AG08396 (cell line): Measurements from ENCODE around the gene GINS3.
"Not testable (repeated sequence)": the region's sequence is repeated elsewhere in the genome, so short reads cannot be mapped to it uniquely, and the experiment has no call there.

ENCODE experiments used
- DNase-seq: peaks from one replicate; pipeline ENCODE4 v3.0.0; 2012; ENCODE audit warnings: low spot score, mixed read lengths

Gene GINS3

GRCh38 chr16:58393138-58393504 lies 850 bp downstream of the GINS3 start:
- DNase-seq = peak; percentile 16

DNA sequence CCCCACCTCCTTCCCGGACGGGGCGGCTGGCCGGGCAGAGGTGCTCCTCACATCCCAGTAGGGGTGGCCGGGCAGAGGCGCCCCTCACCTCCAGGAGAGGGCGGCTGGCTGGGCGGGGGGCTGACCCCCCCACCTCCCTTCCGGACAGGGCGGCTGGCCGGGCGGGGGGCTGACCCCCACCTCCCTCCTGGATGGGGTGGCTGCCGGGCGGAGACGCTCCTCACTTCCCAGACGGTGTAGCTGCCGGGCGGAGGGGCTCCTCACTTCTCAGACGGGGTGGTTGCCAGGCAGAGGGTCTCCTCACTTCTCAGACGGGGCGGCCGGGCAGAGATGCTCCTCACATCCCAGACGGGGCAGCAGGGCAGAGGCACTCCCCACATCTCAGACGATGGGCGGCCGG lies 4.6 kb downstream of the GINS3 start:
- DNase-seq = not testable (repeated sequence)

GRCh38 chr16:58399718-58400633 lies 7.7 kb downstream of the GINS3 start:
- no peak for DNase-seq

- DNase-seq = not testable (repeated sequence)
Observed at GRCh38 chr16:58401305-58401704, 9.0 kb downstream of the GINS3 start.

GRCh38 chr16:58402796-58403195 lies 10.5 kb downstream of the GINS3 start:
- no peak for DNase-seq

DNA sequence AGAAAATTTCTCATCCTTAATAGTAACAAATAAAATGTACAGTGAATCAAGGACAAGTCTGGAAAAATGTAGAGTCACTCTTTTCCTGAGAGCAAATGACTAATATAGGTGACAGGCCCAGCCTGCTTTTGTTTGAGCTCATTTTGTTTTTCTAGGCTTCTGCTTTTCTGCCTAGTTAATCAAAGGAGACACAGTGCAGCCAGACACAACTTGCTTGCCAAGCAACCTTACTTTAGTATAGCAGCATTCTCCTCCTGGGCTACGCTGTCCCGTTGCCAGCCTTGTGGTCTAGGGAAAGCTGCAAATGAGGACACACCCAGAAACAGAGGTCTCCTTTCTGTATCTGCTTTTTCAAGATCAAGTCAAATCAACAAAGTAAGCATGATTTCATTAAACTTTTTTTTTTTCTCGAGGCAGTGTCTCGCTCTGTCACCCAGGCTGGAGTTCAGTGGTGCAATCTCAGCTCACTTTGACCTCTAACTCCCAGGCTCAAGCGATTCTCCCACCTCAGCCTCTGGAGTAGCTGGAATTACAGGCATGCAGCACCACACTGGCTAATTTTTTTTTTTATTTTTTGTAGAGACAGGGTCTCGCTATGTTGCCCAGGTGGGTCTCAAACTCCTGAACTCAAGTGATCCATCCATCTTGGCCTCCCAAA lies 17.2 kb downstream of the GINS3 start:
- DNase-seq = peak; percentile 19

DNA sequence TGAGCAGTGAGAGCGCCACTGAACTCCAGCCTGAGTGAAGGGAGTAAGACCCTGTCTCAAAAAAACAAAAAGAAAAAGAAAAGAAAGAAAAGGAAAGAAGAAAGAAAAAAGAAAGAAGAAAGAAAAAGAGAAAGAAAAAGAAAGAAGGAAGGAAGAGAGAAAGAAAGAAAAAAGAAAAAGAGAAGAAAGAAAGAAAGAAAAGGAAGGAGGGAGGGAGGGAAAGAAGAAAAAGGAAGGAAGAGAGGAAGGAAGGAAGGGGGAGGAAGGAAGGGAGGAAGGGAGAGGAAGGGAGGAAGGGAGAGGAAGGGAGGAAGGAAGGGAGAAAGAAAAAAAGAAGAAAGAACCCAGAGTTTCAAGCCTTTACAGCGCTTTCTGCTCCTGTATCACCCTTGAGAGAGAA lies 19.1 kb downstream of the GINS3 start:
- DNase-seq = no peak

- DNase-seq = no peak
Observed at GRCh38 chr16:58411736-58412614, 19.7 kb downstream of the GINS3 start.

GRCh38 chr16:58412615-58412970 lies 20.3 kb downstream of the GINS3 start:
- DNase-seq = not testable (repeated sequence)

GRCh38 chr16:58413359-58413758 lies 21.1 kb downstream of the GINS3 start:
- no peak for DNase-seq

DNA sequence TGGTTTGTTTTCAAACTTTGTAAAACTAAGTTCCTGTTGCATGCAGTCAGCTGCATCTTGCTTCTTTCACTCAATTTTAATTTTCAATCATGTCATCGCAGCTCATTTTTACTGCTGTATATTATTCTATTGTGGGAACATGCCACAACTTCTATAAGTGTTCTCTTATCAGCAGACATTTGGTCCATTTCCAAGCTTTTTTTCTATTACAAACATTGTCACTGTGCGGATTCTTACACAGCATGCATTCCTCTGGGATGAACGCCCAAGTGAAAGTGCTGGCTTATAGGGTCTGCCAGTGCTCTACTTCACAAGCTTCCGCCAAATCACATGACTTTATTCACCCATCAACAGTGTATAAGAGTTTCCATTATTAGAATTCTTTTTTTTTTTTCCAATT lies 22.7 kb downstream of the GINS3 start:
- DNase-seq = no peak

- DNase-seq = not testable (repeated sequence)
Observed at GRCh38 chr16:58415961-58416360, 23.7 kb downstream of the GINS3 start.

- no peak for DNase-seq
Observed at GRCh38 chr16:58417035-58417434, 24.8 kb downstream of the GINS3 start.

DNA sequence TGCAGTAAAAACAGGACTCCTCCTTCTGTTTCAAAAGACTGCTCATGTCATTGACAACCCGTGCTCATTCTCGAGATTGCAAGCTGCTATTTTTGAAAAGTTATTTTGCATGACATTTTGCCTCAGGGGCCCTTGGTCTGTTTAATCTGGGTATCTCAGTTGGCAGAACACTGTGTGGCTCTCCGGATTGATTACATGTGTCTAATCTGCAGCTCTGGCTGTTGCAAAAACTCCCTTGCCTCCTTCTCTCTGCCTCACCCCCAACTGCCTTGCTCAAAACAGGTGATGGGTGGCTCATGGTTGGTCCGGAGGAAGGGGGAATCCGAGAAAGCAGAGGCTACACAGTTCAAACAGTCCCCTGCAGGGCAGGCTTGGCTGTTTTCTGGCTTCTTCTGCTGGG lies 25.3 kb downstream of the GINS3 start:
- no peak for DNase-seq

- no peak for DNase-seq
Observed at GRCh38 chr16:58418026-58418425, 25.8 kb downstream of the GINS3 start.

DNA sequence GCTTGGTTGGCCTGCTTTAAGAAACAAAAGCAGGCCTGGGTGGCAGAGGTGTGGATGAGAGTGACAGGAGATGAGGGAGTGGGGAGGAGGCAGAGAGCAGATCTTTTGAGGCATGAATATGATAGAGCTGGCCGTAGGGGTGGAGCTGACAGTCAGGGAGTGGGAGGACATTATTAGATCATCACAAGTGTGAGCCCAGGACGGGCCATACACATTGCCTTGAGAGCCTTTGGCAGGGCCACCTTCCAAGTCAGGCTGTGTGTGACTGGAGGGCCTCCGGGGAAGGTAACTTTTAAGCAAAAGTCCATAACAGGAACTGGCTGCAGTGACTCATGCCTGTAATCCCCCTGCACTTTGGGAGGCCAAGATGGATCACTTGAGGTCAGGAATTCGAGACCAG lies 26.3 kb downstream of the GINS3 start:
- peak; percentile 22 for DNase-seq

GRCh38 chr16:58419241-58419990 lies 27.1 kb downstream of the GINS3 start:
- no peak for DNase-seq

- no peak for DNase-seq
Observed at GRCh38 chr16:58421059-58421458, 28.8 kb downstream of the GINS3 start.

DNA sequence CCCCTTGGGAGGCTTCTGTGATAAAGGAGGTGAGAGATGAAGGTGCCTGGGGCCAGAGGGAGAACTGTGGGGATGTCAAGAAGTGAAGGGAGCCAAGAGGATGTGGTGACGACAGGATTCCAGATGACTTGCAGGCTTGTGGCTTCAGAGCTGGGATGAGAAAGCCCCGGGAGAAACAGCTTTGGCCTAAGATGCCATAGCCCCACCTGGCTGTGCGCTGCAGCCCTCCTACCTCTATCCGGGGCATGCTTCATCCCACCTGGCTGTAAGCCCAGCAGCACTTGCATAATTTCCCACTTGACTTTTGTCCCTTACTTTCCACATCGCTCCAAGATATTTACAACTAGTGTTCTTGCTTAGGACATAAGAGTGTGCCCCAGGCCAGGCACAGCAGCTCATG lies 29.3 kb downstream of the GINS3 start:
- peak; percentile 28 for DNase-seq

GRCh38 chr16:58422809-58423208 lies 30.5 kb downstream of the GINS3 start:
- DNase-seq = no peak

DNA sequence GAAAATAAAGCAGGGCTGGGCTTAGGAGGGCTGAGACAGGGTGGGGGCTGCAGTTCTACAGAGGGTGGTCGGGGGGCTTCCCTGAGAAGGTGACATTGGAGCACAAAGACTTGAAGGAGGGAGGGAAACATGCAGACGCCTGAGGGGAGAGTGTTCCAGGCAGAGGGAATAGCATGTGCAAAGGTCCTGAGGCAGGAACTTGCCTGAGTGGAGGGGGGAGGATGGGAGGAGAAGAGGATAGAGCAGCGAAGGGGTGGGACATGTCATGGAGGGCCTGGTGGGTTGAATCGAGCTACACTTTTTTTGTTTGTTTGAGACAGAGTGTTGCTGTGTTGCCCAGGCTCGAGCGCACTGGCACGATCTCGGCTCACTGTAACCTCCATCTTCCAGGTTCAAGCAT lies 33.0 kb downstream of the GINS3 start:
- no peak for DNase-seq
